Suppressor macrophage (primary cell): ENCODE data around the gene PSMA2.

Experiments used
- DNase-seq, 4 experiments: peaks; one replicate each; pipeline ENCODE4 v3.0.0-alpha.2; 2020 to 2022

Gene PSMA2

DNA sequence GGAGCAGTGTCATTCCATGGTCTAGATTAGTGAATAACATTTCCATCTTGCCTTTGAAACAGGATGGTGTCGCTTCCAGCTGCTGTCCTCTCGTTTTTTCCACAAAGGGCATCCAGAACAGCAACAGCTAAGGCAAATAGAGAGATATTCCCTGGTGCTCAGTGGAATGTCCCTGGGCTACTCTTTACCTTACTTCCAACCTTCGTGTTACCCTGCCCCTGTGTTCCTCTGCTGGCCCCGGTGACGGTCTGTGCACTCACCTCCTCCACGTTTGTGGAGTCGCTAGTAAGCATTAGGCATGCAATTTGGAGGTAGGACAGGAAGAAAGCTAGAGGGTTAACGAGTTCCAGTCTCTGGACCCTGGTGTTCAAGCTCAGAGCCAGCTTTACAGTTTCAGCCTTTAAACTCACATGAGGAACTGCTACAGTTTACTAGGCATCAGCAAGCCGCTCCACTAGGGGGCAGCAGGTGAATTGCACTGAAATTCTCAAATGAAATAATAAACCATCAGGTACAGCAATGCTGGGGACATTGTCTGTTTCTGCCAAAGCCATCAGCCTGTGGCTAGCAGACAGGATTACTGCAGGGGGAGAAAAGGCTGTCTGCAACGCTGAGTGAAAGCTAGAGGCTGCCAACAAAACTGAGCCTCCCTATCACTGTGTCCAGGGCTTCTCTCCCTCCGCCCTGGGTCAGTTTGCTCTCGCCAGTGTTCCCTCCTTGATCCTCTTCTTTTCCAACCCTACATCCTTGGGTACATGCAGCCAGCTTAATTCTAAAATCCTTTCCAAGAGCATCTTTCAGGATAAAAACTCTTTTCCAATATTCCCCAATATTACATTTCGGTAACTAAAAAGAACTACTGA is 9.2 kb upstream of the PSMA2 start:
- DNase-seq, result peak; percentile 80 to 92 (median 86)

DNA sequence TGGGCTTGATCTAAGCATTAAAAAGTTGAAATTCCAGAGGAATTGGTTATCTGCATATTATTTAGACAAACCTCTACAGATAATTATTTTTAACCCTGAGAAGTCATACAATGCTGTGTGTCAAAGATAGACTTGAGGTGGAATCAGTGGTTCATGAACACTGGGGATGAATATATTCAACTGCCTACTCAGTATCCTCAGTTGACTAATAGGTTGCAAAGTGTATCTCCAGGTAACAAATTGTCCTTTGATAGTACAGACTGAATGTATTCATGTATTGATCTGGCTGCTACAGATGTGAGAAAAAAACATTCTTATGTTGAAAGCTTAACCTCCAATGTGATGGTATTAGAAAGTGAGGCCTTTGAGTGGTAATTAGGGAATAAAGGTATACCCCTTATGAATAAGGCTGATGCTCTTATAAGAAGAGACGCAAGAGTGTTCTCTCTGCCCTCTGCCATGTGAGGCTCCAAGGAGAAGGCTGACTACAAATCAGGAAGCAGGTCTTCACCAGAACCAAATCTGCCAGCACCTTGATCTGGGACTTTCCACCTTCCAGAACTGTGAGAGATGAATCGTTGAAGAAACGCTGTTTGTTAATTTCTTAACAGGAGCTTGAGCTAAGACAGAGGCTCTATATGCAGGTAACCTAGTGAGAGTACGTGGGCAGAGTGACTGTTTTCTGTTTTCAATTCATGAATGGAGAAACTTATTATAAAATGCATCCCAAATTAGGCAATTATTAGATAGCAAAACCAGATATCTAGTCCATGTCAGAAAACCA is 7.7 kb upstream of the PSMA2 start:
- DNase-seq, result no peak

DNA sequence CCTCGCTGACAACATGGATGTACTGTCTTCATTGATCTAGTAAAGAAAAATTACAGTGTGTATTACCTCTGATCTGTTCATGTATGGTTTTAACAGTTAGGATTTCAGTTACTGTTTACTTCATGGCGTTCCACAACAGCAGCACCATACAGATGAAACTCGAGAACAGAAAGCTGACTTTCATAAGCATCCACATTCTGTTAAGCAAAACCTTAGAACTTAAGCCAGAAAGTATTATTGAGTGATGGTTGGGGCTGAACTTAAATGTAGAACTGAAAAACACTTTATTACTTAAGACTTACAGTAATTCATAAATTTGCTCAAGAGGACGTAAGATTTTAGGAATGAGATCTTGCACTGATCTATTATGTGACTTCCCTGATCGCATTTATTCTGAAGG is 3.9 kb upstream of the PSMA2 start:
- no peak for DNase-seq

DNA sequence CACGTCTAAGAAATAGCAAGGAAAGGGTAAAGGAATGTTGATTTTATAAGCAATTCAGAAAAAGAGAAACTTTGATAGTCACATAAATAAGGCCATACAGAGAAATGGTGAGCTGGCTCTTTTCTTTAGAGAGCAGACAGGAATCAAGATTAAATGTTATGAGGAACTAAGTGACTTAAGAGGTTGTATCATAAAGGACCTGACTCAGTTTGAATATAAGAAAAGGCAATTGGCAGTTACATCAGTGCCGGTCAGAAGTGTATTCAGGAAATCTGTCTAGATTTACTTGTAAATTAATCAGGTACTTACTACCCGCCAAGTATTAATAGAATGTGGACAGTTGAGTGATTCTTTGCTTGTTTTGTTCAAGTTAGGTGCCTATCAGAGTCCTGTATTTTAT is 2.3 kb upstream of the PSMA2 start:
- DNase-seq, result peak in 2 of 4 experiments; percentile 34 to 46

DNA sequence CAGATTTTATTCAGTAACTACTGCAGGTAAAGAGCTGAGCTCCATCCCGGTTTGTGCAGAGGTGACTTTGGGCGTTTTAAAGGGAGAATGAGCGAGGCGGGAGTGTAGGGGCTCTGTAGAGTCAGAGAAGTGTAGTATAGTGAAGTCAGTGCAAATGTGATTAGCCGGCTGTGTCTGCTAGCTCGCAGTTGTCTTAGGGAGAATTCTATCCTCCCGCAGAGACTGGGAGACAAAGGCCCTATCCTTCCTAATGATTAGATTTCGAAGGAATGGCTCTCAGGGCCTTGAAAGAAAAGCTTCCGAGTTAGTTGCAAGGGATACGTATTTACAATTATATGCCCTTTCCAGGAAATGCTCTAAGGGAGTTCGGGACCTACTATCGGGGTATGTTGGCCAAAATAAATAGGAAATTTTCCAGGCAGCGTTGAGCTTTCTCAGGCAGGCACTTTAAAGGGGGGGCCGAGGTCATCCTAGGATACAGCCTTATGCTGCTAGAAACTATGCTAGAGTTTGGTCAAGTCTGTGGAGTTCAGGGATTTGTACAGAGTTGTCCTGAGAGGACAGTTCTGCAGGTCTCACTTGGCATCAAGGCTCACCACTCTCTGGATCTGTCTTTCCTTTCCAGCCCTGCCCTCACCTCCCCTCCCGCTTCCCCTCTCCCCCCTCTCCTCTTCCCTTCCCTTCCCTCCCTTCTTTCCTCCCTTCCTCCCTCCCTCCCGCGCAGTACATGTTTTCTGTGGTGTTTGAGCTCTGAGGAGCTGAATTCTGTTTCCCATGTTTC is 1.0 kb upstream of the PSMA2 start:
- peak; percentile 13 to 28 (median 23) for DNase-seq

DNA sequence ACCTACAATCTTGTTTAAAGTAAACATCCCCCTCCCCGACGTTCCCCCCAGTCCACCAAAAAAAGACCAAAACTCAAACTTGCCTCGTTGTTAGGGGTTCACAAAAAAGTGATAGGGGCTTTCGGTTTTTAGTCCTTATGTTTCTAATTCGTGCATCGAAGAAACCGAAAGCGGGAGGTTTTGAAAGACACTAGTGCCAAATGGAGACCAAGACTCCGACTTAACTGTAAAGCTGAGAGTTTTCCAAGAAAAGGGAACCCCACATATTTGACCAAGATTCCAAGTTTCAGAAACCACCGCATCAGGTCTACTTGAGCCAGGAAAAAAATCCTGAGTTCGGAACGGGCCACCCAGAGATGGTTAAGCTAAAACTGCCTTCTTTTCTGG is 534 bp downstream of the PSMA2 start:
- DNase-seq, result peak in 2 of 4 experiments; percentile 10 to 13

DNA sequence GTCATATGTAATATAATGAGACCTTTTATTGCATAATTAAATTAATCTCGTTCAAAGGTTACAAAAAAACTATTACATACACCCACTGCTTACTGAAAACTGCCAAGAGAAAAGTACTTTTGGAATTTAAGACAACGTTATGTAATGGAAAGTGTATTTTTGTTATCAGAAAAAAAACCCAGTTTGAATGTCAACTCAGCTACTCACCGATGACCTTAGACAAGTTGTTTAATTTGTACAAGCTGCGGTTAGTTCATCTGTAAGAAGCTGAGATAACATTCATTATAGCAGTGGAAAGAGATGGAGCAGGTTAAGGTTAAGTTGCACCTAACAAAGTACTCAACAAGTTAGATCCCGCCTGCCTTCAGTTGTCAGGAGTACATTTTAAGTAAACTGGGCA is 1.1 kb downstream of the PSMA2 start:
- no peak for DNase-seq

DNA sequence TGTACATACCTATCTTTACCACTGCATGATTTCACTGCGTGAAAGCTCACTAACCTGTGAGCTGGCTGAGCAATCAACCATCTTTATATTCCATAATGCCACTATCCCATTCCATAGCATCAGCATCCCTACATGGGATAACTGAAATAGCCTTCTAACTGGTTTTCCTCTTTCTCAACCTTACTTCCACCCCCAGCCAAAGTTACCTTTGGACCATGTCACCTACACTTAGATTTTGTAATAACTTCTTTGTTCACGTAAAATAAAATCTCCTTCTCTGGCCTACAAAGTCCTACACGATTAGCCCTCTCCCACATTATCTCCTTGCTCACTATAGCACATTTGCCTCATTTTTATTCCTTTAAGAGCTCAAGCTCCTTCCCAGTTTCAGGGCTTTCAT is 2.5 kb downstream of the PSMA2 start:
- no peak for DNase-seq

DNA sequence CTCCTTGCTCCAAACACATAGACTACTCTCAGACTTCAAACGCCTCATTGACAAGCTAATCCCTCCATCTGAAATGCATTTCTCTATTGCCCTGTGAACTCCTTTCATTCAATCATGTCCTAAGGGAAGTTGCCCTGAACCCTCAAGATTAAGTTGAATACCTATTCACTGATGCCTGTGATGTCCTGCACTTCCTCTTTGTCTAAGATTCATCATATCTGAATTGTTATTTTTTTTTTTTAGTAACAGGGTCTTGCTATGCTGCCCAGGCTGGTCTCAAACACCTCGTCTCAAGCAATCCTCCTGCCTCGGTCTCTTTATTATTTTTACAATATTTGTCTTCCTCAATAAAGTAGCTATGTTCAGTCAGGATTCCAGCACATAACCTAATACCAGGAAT is 3.2 kb downstream of the PSMA2 start:
- no peak for DNase-seq

DNA sequence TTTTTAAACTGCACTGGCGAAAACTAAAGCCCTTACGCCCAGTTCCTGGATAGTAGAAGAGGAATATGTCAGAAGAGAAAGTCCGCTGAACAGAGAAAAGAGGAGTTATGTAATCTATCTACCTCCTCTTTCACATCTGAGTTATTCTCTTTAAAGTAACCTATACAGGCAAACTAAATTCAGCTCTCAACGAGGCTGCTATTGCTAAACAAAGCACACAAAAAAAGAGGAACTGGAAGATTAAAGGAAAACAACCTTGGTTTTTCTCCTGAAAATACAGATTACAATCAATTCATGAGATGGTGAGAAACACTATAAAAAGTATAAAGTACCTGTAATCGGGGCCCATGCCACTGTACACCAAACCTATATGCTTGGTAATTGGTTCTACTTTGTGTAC is 5.8 kb downstream of the PSMA2 start:
- peak in 2 of 4 experiments; percentile 21 to 25 for DNase-seq

DNA sequence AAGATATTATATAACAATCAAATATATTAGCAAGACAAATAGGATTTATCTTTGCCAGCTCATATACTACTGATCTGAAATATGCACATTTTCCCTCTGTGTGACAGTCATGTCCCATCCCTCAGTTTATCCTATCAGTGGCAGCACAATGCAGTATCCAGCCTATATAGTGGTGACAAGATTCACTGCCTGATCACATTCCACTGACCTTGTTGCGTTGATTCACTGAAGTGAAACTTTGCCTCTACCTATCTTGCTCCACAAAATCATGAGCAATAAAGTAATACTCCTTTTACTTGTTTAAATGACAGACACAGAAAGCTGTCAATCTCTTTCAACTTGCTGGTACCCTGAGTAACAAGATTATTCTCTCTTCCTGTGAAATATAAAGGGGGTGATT is 6.3 kb downstream of the PSMA2 start:
- DNase-seq, result no peak

DNA sequence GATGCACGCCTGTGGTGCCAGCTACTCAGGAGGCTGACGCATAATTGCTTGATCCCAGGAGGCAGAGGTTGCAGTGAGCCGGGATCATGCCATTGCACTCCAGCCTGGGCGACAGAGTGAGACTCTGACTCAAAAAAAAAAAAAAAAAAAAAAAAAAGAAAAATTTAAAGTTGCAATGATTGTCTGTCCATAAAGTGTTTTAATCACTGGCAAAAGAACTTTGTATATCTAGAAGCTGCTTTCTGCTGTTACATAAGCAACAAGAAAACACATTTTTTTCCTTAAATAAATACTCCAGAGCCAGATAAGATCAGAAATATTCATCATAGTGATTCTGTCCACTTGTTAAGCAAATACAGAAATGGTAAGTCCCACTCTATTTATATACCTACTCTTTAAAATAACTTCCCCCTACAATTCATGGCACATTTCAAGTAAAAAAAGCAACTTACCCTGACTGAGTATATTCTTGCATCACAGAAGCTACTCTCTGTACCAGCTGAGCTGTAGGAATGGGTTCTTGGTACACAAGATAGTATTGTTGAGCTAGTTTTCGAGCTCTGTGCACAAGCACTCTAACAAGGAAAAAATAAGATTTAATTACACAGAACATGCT is 7.6 kb downstream of the PSMA2 start:
- DNase-seq, result peak in 2 of 4 experiments; percentile 28 to 47

DNA sequence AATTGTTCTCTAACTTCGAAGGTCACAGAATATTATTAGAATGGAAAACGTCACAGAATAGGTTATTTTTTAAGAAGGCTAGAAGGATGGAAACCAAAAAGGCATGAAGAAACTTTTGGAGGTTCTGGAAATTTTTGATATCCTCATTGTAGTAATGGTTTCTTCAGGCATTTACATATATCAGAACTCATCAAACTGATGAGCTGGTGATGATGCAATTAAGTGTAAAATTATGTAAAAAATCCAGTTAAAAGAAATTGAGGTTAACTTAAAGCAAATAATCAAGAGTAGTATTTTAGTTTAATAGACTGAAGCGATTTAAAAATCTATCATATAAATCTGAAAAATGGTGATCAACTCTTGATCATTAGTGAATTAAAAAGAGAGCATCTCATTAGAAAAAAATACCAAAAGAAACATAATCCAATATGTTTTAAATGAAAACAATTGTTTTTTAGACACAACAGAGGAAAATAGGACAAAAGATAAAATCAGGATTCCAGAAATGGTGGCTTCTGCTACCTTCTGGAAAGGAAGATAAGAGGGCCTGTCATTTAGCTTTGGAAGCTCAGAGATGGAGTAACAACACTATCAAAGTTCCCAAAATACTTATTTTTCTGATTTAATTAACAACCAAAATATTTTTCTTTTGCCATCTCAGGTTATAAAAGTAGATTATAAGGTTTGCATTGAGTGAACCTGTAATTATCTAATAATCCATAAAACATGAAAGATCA is 9.8 kb downstream of the PSMA2 start:
- no peak for DNase-seq

DNA sequence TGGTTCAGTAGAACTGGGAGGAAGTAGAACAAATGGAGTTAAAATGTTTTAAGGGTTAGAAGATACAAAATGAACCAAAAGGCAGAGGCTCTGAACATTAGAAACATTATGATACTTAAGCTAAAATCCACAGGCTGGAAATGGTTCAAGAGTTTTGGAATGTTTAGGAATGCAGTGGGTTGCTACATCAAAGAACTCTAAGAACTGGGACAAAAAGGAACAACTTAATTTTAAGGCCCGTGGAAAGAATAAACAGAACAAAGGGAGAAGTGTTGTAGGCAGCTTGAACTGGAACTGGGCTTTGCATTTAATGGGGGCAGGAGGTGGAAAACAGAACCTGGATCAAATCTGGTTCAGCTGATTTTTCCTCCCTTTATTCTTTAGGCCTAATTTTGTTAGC is 16.6 kb downstream of the PSMA2 start:
- DNase-seq, result no peak

DNA sequence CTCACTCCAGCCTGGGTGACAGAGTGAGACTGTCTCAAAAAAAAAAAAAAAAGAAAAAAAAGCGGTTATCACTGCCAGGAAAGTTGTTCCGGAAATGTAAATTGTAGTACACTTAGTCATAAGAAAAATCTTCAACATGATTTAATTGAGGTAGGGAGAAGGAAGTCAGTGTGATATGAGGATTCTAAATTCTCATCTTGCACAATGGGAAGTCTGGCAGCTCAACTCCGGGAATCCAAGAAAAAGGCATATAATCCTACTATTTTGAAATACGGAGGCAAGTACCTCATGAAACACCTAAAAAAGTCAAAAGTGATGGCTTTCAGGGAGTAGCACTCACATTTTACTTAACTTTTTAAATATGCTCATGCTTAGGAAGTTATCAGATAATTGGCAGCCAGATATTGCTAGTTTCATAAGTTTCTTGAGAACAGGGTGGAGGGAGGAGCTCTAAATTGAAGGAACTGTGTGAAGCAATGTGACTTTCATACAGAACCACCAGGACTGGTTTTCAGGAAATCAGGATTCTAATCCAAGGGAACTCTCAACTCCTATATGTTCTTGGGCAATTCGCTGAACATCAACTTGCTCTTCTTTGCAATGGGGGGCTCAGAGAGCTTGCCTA is 17.4 kb downstream of the PSMA2 start:
- no peak for DNase-seq

DNA sequence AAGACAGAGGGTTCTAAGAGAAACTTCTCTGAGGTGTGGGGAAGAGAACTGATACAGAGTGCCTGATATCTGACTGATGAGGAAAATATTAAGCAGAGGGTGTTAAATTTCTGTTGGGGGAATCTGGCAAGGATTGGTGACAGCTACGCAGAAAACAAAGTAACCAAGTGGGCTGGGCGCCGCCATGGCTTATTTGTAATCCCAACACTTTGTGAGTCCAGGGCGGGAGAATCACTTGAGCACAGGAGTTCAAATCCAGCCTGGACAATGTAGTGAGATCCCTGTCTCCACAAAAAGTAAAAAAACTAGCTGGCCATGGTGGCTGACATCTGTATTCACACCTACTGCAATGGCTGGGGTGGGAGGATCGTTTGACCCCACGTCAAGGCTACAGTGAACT is 18.0 kb downstream of the PSMA2 start:
- DNase-seq, result no peak

DNA sequence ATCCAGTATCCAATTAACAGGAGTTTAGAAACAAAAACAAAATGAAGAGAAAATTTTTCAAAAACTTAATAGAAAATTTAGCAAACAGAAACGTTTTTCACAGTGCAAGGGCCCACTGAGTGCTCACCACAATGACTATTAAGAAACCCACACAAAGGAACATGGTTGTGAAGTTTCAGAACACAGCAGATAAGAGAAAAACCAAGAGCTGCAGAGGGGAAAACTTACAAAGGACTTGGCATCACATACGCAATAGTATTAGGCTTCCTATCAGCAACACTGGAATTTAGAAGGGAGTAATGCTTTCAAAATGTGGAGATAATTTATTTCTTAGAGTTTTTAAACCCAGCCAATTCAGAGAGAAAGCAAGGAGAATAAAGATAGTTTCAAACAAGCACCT is 18.4 kb downstream of the PSMA2 start:
- DNase-seq, result no peak

DNA sequence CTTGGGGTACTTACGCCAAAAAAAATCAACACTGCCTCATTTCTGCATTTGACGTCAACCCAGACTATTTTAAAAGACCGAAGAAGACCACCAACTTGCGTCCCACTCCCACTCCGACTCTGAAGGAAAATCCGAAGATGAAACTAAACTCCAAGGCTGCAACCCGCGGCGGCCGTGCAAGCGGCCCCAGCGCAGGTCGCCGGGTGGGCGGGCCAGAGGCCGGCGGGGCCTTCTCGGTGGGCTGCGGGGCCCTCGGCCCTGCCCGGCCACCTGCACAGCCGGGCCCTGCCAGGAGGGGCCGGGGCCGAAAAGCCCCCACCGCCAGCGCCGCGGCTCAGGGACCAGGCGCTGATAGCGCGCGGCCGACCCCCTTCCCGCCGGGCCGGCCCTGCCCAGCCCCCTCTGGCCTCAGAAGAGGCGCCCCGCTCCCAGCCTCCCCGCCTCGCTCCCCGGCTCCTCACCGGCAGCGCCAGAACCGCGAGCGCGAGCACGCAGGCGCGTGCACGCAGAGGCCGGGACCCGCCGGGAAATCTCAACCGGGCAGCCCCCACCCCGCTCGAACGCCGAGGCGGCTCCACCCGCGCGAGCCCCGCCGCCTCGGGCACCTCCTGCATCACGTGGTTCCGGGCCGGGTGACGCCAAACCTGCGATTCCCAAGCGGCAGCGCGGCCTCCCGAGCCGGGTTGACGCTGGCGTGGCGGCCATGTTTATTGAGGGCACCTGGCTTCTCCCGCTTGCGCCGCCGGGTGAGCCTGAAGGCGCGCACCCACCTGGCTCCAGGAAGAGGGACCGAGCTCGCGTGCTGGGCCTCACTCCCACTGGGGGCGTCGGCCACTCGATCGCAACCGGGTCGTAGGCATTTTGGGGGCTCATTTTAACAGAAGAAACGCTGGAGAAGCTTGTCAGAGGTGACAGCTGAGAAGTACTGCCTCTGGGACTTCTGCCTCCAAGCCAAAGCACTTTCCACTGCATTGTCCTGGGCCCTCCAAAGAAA is 20.2 kb downstream of the PSMA2 start, which contains the start of gene C7orf25:
Gene C7orf25 (minus strand): TSS at position 617 of the 994 bp plus-strand sequence. CDS start 1,170 bp downstream, outside the sequence.
- peak; percentile 94 to 97 (median 96) for DNase-seq

DNA sequence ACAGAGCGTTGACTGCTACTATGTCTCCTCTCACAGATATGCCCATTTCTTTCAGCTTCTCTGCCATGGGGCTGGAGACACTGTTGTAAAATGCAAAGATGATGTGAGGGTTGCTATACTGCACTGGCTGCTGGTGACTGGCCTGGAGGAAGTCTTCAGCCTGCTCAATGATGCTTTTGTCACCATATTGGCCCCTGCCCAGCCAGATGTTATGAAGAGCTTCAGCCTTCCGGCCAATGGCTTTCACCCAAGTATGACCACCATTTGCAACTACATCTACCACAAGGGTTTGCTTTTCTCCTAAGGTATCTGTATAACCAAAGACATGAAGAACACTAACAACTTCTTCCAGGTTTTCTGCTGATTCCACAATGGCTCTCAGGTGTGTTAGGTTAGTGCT is 21.7 kb downstream of the PSMA2 start:
- no peak for DNase-seq

DNA sequence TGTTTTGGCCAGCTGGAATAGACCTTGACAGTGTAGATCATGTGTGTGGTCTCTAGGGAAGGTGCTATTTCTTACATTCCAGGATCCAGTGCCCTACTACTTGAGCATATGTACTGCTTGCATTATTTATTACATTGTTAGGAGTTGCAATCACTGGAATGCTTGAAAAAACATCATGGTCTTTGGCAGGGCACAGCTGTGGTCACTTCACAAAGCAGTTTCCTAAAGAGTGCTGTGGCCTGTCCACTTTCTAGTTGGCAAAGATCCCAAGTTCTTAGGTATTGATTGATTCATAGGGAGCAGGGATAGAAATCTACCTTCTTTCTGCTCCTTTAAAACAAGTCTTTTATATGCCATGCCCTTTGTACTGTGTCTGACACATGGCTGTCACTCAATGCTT is 24.7 kb downstream of the PSMA2 start:
- no peak for DNase-seq
